Measurements from ENCODE around the gene USP25. TPM values are rescaled to one million over a fixed set of nuclear protein-coding genes. Genes with fewer than 3 reads are reported as not detected.

Gene USP25
- total and polyA plus RNA-seq, 2 of the 8 experiments (the other 6 are each of a cell fraction or from before 2014, with no cell fraction given) = 11.2 to 48.1 TPM

GRCh38 chr21:15731243-15731613 is 1.4 kb downstream of the USP25 start:
- DNase-seq (ENCODE audit: low read depth in 1 of 2, low spot score in 2 of 2) = no peak
- peak overlapping the region; percentile 78 to 98 (median 90) for H3K4me3 ChIP-seq (ENCODE audit: extremely low read depth in 1 of 4, insufficient read depth in 2 of 4, low read depth in 3 of 4, low read length in 4 of 4)
- H3K56ac ChIP-seq (replicated peaks; ENCODE audit: insufficient read length, low read depth, low read length) = no peak overlapping the region
- H3K27ac ChIP-seq (ENCODE audit: low read depth, low read length) = no peak overlapping the region
- H3K23me2 ChIP-seq (ENCODE audit: low read depth, low read length) = no peaks in the 10 kb centered on the region; the same call in 1 of the 2 replicates
- H3K4ac ChIP-seq (replicated peaks; ENCODE audit: insufficient read length, low read depth, low read length) = no peak overlapping the region
- no peak overlapping the region for H4K91ac ChIP-seq (replicated peaks; ENCODE audit: insufficient read length, low read length)
- no peak overlapping the region for H2BK120ac ChIP-seq (replicated peaks; ENCODE audit: low read depth, low read length)
- H3K79me2 ChIP-seq (ENCODE audit: control insufficient read depth in 1 of 2, insufficient read depth in 2 of 2, low read length in 2 of 2) = peaks cover 31 to 59% of the 10 kb centered on the region in 2 experiments
- H4K20me1 ChIP-seq (replicated peaks in 1 of 2; ENCODE audit: control insufficient read depth in 1 of 2, insufficient read depth in 2 of 2, low read length in 2 of 2) = peaks cover 2 to 3% of the 10 kb centered on the region in 2 experiments
- no peak overlapping the region for H4K8ac ChIP-seq (ENCODE audit: extremely low read depth, insufficient read depth, low read length)
- peaks cover 0 to 3% (median 1%) of the 10 kb centered on the region in 4 experiments; a peak in 3 of 7 replicates for H3K4me1 ChIP-seq (replicated peaks in 1 of 4; ENCODE audit: control insufficient read depth in 3 of 4, insufficient read depth in 4 of 4, low read length in 3 of 4)
- no peak for FAIRE-seq
- H3K27me3 ChIP-seq (replicated peaks in 1 of 4; ENCODE audit: control insufficient read depth in 3 of 4, extremely low read depth in 1 of 4, insufficient read depth in 3 of 4, low read length in 3 of 4) = no peaks in the 10 kb centered on the region
- no peak overlapping the region for H3K23ac ChIP-seq (ENCODE audit: insufficient read length)
- H3K9me3 ChIP-seq (ENCODE audit: insufficient read depth in 2 of 2, low read depth in 1 of 2, low read length in 1 of 2) = no peaks in the 10 kb centered on the region
- H3K14ac ChIP-seq (ENCODE audit: insufficient read length) = no peak overlapping the region
- peak overlapping the region; percentile 77 to 85 for H3K4me2 ChIP-seq (ENCODE audit: insufficient read depth in 1 of 2, low read depth in 2 of 2, low read length in 2 of 2)
- no peak overlapping the region for H2AK5ac ChIP-seq (ENCODE audit: low read depth, low read length)
- H3K36me3 ChIP-seq (ENCODE audit: control insufficient read depth in 2 of 4, insufficient read depth in 4 of 4, low read length in 3 of 4) = no peaks in the 10 kb centered on the region
- peak overlapping the region in 3 of 4 experiments; percentile 43 to 95 (median 93); a peak in 6 of 7 replicates for H3K9ac ChIP-seq (replicated peaks in 1 of 4; ENCODE audit: extremely low read depth in 1 of 4, low read depth in 3 of 4, low read length in 3 of 4)
- H4K5ac ChIP-seq (ENCODE audit: insufficient read length, low read depth, low read length) = no peak overlapping the region
- no peak overlapping the region for H2BK5ac ChIP-seq (ENCODE audit: low read depth, low read length)
- H2BK15ac ChIP-seq (ENCODE audit: low read length) = no peak overlapping the region
- CTCF ChIA-PET (ENCODE audit: partially characterized antibody) = no interaction called here
- H3K18ac ChIP-seq (ENCODE audit: extremely low read depth, low read length) = no peak overlapping the region
- WGBS, 2 experiments (ENCODE audit: extremely low coverage in 1 of 2, insufficient coverage in 1 of 2, insufficient read length in 1 of 2, insufficient replicate concordance in 2 of 2, low coverage in 1 of 2, low lambda C conversion rate in 2 of 2, missing lambda C conversion rate in 1 of 2) = 10% methylated on average over 4 of the region's 4 CpGs; no CpG with 5 or more reads in 1 of the 2 experiments
- H2BK20ac ChIP-seq (ENCODE audit: low read length) = no peak overlapping the region
- POLR2A ChIA-PET (ENCODE audit: partially characterized antibody) = interaction anchor here (1.2 to 4.5 kb wide), 3 partner anchors 11 to 26 kb away, joined by 3 to 26 read pairs (median 24); no protein-coding TSS in a partner anchor
- peak overlapping the region; percentile 5; the same call in 1 of the 2 replicates for H2BK12ac ChIP-seq (ENCODE audit: low read depth, low read length)
- H2AFZ ChIP-seq (ENCODE audit: low read length) = no peak overlapping the region
- H3K79me1 ChIP-seq (ENCODE audit: low read depth, low read length) = no peaks in the 10 kb centered on the region; the same call in 1 of the 2 replicates
- TF ChIP-seq CTBP2 (IDR thresholded peaks at IDR 0.05; ENCODE audit: borderline replicate concordance, insufficient read depth, insufficient read length, low read length) (no peak), TBP (IDR thresholded peaks at IDR 0.05; ENCODE audit: low read depth, low read length) (no peak), JUN (IDR thresholded peaks at IDR 0.05; ENCODE audit: low read depth, low read length) (no peak), PHF8 (conservative IDR thresholded peaks at IDR 0.05; ENCODE audit: low read depth, low read length) (no peak), KDM1A (IDR thresholded peaks at IDR 0.05; ENCODE audit: borderline replicate concordance, low read length) (no peak), KDM4A (IDR thresholded peaks at IDR 0.05; ENCODE audit: low read depth, low read length, severe bottlenecking) (no peak), FOSL1 (IDR thresholded peaks at IDR 0.05; ENCODE audit: insufficient read depth, low read depth, low read length) (no peak)

Data from H1 (cell line).